Activated CD8-positive, alpha-beta T cell treated with anti-CD3 and anti-CD28 coated beads, Interleukin-2, amount 10 ng/mL, durations not matched to agents 7 days and 5 days (primary cell): Measurements from ENCODE around the gene SMC1B. TPM values are rescaled to one million over a fixed set of nuclear protein-coding genes. Genes with fewer than 3 reads are reported as not detected.

Experiments used
- ATAC-seq: fragments of 150-1000 bp; cut with Tn5 transposase; one replicate; pipeline ENCODE4 v1.10.0; 2021; ENCODE audit warnings: moderate library complexity
- CTCF ChIA-PET: fragments of 350-600 bp; sonication (Branson Sonifier 250); formaldehyde crosslinking; loops from one replicate; lab custom pipeline; 2021; ENCODE audit warnings: antibody characterized with exemption; lab: Charles Lee
- POLR2A ChIA-PET: fragments of 350-600 bp; sonication (Branson Sonifier 250); formaldehyde crosslinking; loops from one replicate; lab custom pipeline; 2021; ENCODE audit warnings: antibody characterized with exemption; lab: Charles Lee
- DNase-seq: peaks from one replicate; pipeline ENCODE4 v3.0.0-alpha.2; 2020
- H3K27ac Mint-ChIP-seq: one replicate; pipeline ENCODE4 v1.8.0; 2021; ENCODE audit warnings: mild to moderate bottlenecking, mixed read lengths
- H3K27me3 Mint-ChIP-seq: one replicate; pipeline ENCODE4 v1.8.0; 2021; ENCODE audit warnings: low read depth, mixed read lengths
- H3K36me3 Mint-ChIP-seq: one replicate; pipeline ENCODE4 v1.8.0; 2021; ENCODE audit warnings: low read depth, mixed read lengths
- H3K4me1 Mint-ChIP-seq: one replicate; pipeline ENCODE4 v1.8.0; 2021; ENCODE audit warnings: low read depth, mixed read lengths
- H3K4me3 Mint-ChIP-seq: one replicate; pipeline ENCODE4 v1.8.0; 2021; ENCODE audit warnings: mild to moderate bottlenecking, mixed read lengths
- H3K9me3 Mint-ChIP-seq: one replicate; pipeline ENCODE4 v1.8.0; 2022; ENCODE audit warnings: mixed read lengths; ENCODE audit not compliant: insufficient read depth
- total RNA-seq, 2 experiments: library from RNA; stranded (reverse); gene quantifications; one replicate each; pipeline ENCODE4 v1.2.3, GENCODE V29; 2021

Gene SMC1B
- total RNA-seq: 1 to 10 TPM; 1.6 to 2.1 TPM

GRCh38 chr22:45413368-45414211 lies at the start of gene SMC1B, which contains the start of gene RIBC2:
TSS of gene SMC1B (minus strand) at chr22:45413599. CDS start at chr22:45413567, 32 bp downstream.
TSS of gene RIBC2 (plus strand) at chr22:45413693. CDS start at chr22:45413887, 194 bp downstream.
- POLR2A ChIA-PET: interaction anchor here (0.6 to 3.1 kb wide), 10 partner anchors 12 to 877 kb away, joined by 3 to 18 read pairs (median 4); no protein-coding TSS in a partner anchor
- peak; percentile 95 for DNase-seq
- CTCF ChIA-PET: interaction anchor here (0.7 to 1.2 kb wide), 3 partner anchors 9 to 24 kb away, joined by 3 read pairs; no protein-coding TSS in a partner anchor
- Mint-ChIP-seq H3K27ac (peak within 1 kb of the TSS; percentile 94), H3K27me3 (no peaks in the 10 kb centered on the region), H3K36me3 (peaks cover 29% of the 10 kb centered on the region), H3K4me1 (peaks cover 21% of the 10 kb centered on the region), H3K4me3 (peak within 1 kb of the TSS; percentile 92), H3K9me3 (no peaks in the 10 kb centered on the region)
- peak; percentile 88 for ATAC-seq

GRCh38 chr22:45462034-45462655 lies 48.7 kb upstream of the SMC1B start:
- ATAC-seq: no peak
- CTCF ChIA-PET: interaction anchor here (1.0 kb wide), 1 partner anchor 65 kb away, joined by 3 read pairs; no protein-coding TSS in a partner anchor
- DNase-seq: no peak
- H3K9me3 Mint-ChIP-seq: no peaks in the 10 kb centered on the region
- POLR2A ChIA-PET: no interaction called here
- H3K27me3 Mint-ChIP-seq: peaks cover 5% of the 10 kb centered on the region
- no peak overlapping the region for H3K4me3 Mint-ChIP-seq
- H3K4me1 Mint-ChIP-seq: no peaks in the 10 kb centered on the region
- no peaks in the 10 kb centered on the region for H3K36me3 Mint-ChIP-seq
- no peak overlapping the region for H3K27ac Mint-ChIP-seq

GRCh38 chr22:45460288-45461109 lies 47.1 kb upstream of the SMC1B start:
- Mint-ChIP-seq H3K9me3 (no peaks in the 10 kb centered on the region), H3K27ac (no peak overlapping the region), H3K4me3 (no peak overlapping the region), H3K27me3 (peaks cover 3% of the 10 kb centered on the region), H3K4me1 (no peaks in the 10 kb centered on the region), H3K36me3 (no peaks in the 10 kb centered on the region)
- DNase-seq (no peak), ATAC-seq (no peak)
- ChIA-PET CTCF (no interaction called here), POLR2A (no interaction called here)

- Mint-ChIP-seq H3K27ac (no peak overlapping the region), H3K4me3 (no peak overlapping the region), H3K36me3 (no peaks in the 10 kb centered on the region), H3K9me3 (no peaks in the 10 kb centered on the region), H3K4me1 (no peaks in the 10 kb centered on the region), H3K27me3 (peaks cover under 1% of the 10 kb centered on the region)
- ATAC-seq (no peak), DNase-seq (no peak)
- ChIA-PET CTCF (no interaction called here), POLR2A (no interaction called here)
These were observed 45.8 kb upstream of the SMC1B start for GRCh38 chr22:45459235-45459634.

- Mint-ChIP-seq H3K4me1 (no peaks in the 10 kb centered on the region), H3K27ac (no peak overlapping the region), H3K4me3 (no peak overlapping the region), H3K9me3 (no peaks in the 10 kb centered on the region), H3K27me3 (no peaks in the 10 kb centered on the region), H3K36me3 (no peaks in the 10 kb centered on the region)
- POLR2A ChIA-PET: no interaction called here
- CTCF ChIA-PET: no interaction called here
- no peak for DNase-seq
- no peak for ATAC-seq
These were observed 45.1 kb upstream of the SMC1B start for GRCh38 chr22:45458532-45458931.

GRCh38 chr22:45456811-45457210 lies 43.4 kb upstream of the SMC1B start:
- DNase-seq: no peak
- ATAC-seq: no peak
- CTCF ChIA-PET: no interaction called here
- Mint-ChIP-seq H3K27me3 (no peaks in the 10 kb centered on the region), H3K36me3 (no peaks in the 10 kb centered on the region), H3K27ac (no peak overlapping the region), H3K4me3 (no peak overlapping the region), H3K9me3 (no peaks in the 10 kb centered on the region), H3K4me1 (no peaks in the 10 kb centered on the region)
- POLR2A ChIA-PET: no interaction called here

- POLR2A ChIA-PET: no interaction called here
- Mint-ChIP-seq H3K27me3 (no peaks in the 10 kb centered on the region), H3K9me3 (no peaks in the 10 kb centered on the region), H3K36me3 (no peaks in the 10 kb centered on the region), H3K27ac (no peak overlapping the region), H3K4me1 (no peaks in the 10 kb centered on the region), H3K4me3 (no peak overlapping the region)
- DNase-seq (no peak), ATAC-seq (no peak)
- CTCF ChIA-PET: no interaction called here
These were observed 42.2 kb upstream of the SMC1B start for GRCh38 chr22:45455621-45456020.

GRCh38 chr22:45455212-45455611 lies 41.8 kb upstream of the SMC1B start:
- ChIA-PET CTCF (no interaction called here), POLR2A (no interaction called here)
- Mint-ChIP-seq H3K9me3 (no peaks in the 10 kb centered on the region), H3K4me1 (no peaks in the 10 kb centered on the region), H3K36me3 (no peaks in the 10 kb centered on the region), H3K27me3 (no peaks in the 10 kb centered on the region), H3K4me3 (no peak overlapping the region), H3K27ac (no peak overlapping the region)
- ATAC-seq (no peak), DNase-seq (no peak)

- ATAC-seq (no peak), DNase-seq (no peak)
- Mint-ChIP-seq H3K4me1 (no peaks in the 10 kb centered on the region), H3K4me3 (no peak overlapping the region), H3K27me3 (no peaks in the 10 kb centered on the region), H3K27ac (no peak overlapping the region), H3K9me3 (no peaks in the 10 kb centered on the region), H3K36me3 (no peaks in the 10 kb centered on the region)
- ChIA-PET CTCF (no interaction called here), POLR2A (no interaction called here)
These were observed 40.9 kb upstream of the SMC1B start for GRCh38 chr22:45454275-45454674.

GRCh38 chr22:45453764-45454163 lies 40.4 kb upstream of the SMC1B start:
- ChIA-PET CTCF (no interaction called here), POLR2A (no interaction called here)
- H3K4me3 Mint-ChIP-seq: no peak overlapping the region
- no peaks in the 10 kb centered on the region for H3K9me3 Mint-ChIP-seq
- no peaks in the 10 kb centered on the region for H3K4me1 Mint-ChIP-seq
- ATAC-seq (no peak), DNase-seq (no peak)
- no peak overlapping the region for H3K27ac Mint-ChIP-seq
- no peaks in the 10 kb centered on the region for H3K27me3 Mint-ChIP-seq
- H3K36me3 Mint-ChIP-seq: no peaks in the 10 kb centered on the region

GRCh38 chr22:45452565-45453379 lies 39.4 kb upstream of the SMC1B start:
- CTCF ChIA-PET: no interaction called here
- no peak for ATAC-seq
- no peaks in the 10 kb centered on the region for H3K9me3 Mint-ChIP-seq
- no peaks in the 10 kb centered on the region for H3K4me1 Mint-ChIP-seq
- no peak for DNase-seq
- H3K27me3 Mint-ChIP-seq: no peaks in the 10 kb centered on the region
- POLR2A ChIA-PET: no interaction called here
- H3K4me3 Mint-ChIP-seq: no peak overlapping the region
- H3K27ac Mint-ChIP-seq: no peak overlapping the region
- no peaks in the 10 kb centered on the region for H3K36me3 Mint-ChIP-seq
